Superior temporal gyrus (tissue), 1 donor: ENCODE data around the gene MIPEP.
"Not testable (repeated sequence)": the region's sequence is repeated elsewhere in the genome, so short reads cannot be mapped to it uniquely, and the experiment has no call there.

Source experiments
- DNase-seq: peaks from one replicate; pipeline ENCODE4 v3.0.0-alpha.2; 2016; ENCODE audit errors: extremely low spot score

The MIPEP gene

GRCh38 chr13:23889615-23890607 is 711 bp upstream of the MIPEP start:
- DNase-seq = no peak

GRCh38 chr13:23884361-23884760 is 4.8 kb downstream of the MIPEP start:
- DNase-seq = peak; percentile 27

- peak; percentile 67 for DNase-seq
These were observed 5.9 kb downstream of the MIPEP start for GRCh38 chr13:23883255-23883654.

- DNase-seq = not testable (repeated sequence)
These were observed 7.8 kb downstream of the MIPEP start for GRCh38 chr13:23881402-23881800.

GRCh38 chr13:23880493-23881401 is 8.5 kb downstream of the MIPEP start:
- not testable (repeated sequence) for DNase-seq

- no peak for DNase-seq
These were observed 11.9 kb downstream of the MIPEP start for GRCh38 chr13:23877286-23877685.

- DNase-seq = peak; percentile 79
These were observed 12.9 kb downstream of the MIPEP start for GRCh38 chr13:23876265-23876664.

- DNase-seq = peak; percentile 75
These were observed 17.5 kb downstream of the MIPEP start for GRCh38 chr13:23871616-23872220.

GRCh38 chr13:23870356-23871140 is 18.7 kb downstream of the MIPEP start:
- DNase-seq = no peak

GRCh38 chr13:23868521-23868920 is 20.7 kb downstream of the MIPEP start:
- no peak for DNase-seq

GRCh38 chr13:23867027-23867491 is 22.1 kb downstream of the MIPEP start:
- DNase-seq = no peak

GRCh38 chr13:23866420-23867026 is 22.7 kb downstream of the MIPEP start:
- no peak for DNase-seq

GRCh38 chr13:23865906-23866305 is 23.3 kb downstream of the MIPEP start:
- no peak for DNase-seq

- no peak for DNase-seq
These were observed 24.2 kb downstream of the MIPEP start for GRCh38 chr13:23865026-23865425.

- DNase-seq = no peak
These were observed 27.9 kb downstream of the MIPEP start for GRCh38 chr13:23861310-23861709.

- no peak for DNase-seq
These were observed 29.3 kb downstream of the MIPEP start for GRCh38 chr13:23859904-23860303.

GRCh38 chr13:23859455-23859854 is 29.7 kb downstream of the MIPEP start:
- DNase-seq = no peak

GRCh38 chr13:23858546-23858945 is 30.7 kb downstream of the MIPEP start:
- DNase-seq = no peak

- DNase-seq = peak; percentile 39
These were observed 33.0 kb downstream of the MIPEP start for GRCh38 chr13:23856008-23856750.

- no peak for DNase-seq
These were observed 33.8 kb downstream of the MIPEP start for GRCh38 chr13:23855360-23855759.
